Spleen (tissue), 11 donors: Measurements from ENCODE around the gene B4GALT6. TPM values are rescaled to one million over a fixed set of nuclear protein-coding genes. Genes with fewer than 3 reads are reported as not detected.

Experiments
- DNase-seq: peaks from one replicate; pipeline ENCODE4 v3.0.0-alpha.2; 2020
- H3K27ac ChIP-seq, 8 donors: fragments of 200-600 bp; sonication (generic) in 7 of 8; 1 replicate in 4 of 8; 2 replicates in 4 of 8; pipeline versions ENCODE4 v1.5.0 to v1.8.0; 2016 to 2021; ENCODE audit warnings: inconsistent platforms in 4 of 8, mild to moderate bottlenecking in 4 of 8, moderate library complexity in 1 of 8
- H3K27me3 ChIP-seq, 7 donors: fragments of 200-600 bp; sonication (generic) in 6 of 7; replicated peaks in 1 of 7; 1 replicate in 4 of 7; 2 replicates in 3 of 7; pipeline versions ENCODE4 v1.5.0 to v1.8.0; 2016 to 2021; ENCODE audit warnings: inconsistent platforms in 3 of 7, mild to moderate bottlenecking in 1 of 7
- H3K36me3 ChIP-seq, 6 donors: fragments of 200-600 bp; sonication (generic) in 5 of 6; 1 replicate in 4 of 6; 2 replicates in 2 of 6; pipeline versions ENCODE4 v1.5.0 to v1.8.0; 2016 to 2021; ENCODE audit warnings: inconsistent platforms in 2 of 6
- H3K4me1 ChIP-seq, 6 donors: fragments of 200-600 bp; sonication (generic) in 5 of 6; 1 replicate in 3 of 6; 2 replicates in 3 of 6; pipeline versions ENCODE4 v1.5.0 to v1.8.0; 2016 to 2021; ENCODE audit warnings: inconsistent platforms in 3 of 6
- H3K4me3 ChIP-seq, 8 donors: fragments of 200-600 bp; sonication (generic) in 7 of 8; 1 replicate in 4 of 8; 2 replicates in 4 of 8; pipeline versions ENCODE4 v1.5.0 to v1.8.0; 2016 to 2021; ENCODE audit warnings: inconsistent platforms in 4 of 8, mild to moderate bottlenecking in 4 of 8, moderate library complexity in 2 of 8
- H3K9me3 ChIP-seq, 8 donors: fragments of 200-600 bp; sonication (generic) in 7 of 8; 1 replicate in 4 of 8; 2 replicates in 4 of 8; pipeline versions ENCODE4 v1.5.0 to v1.8.0; 2016 to 2021; ENCODE audit warnings: inconsistent platforms in 4 of 8
- POLR2A ChIP-seq, 3 donors: fragments of 450-650 bp; IDR thresholded peaks; one replicate each; pipeline ENCODE4 v1.5.1; 2017; ENCODE audit warnings: antibody characterized with exemption in 3 of 3, mild to moderate bottlenecking in 1 of 3
- POLR2AphosphoS5 ChIP-seq, 3 donors: sonication (generic); formaldehyde crosslinking; IDR thresholded peaks; one replicate each; pipeline ENCODE4 v1.5.1; 2017; ENCODE audit warnings: antibody characterized with exemption in 3 of 3
- WGBS, 5 donors: extraction: QIAGEN DNeasy Blood & Tissue Kit in 3 of 5; methylation state at CpG; one replicate each; pipeline versions ENCODE4 v1.1.5 to v1.1.7; 2013 to 2018; 5-methylcytosine and 5-hydroxymethylcytosine counted together
- intact Hi-C: fragments of 100-400 bp; cut with DNase I; formaldehyde crosslinking; loops from one replicate; pipeline ENCODE4 v1.15.0; 2023; ENCODE audit warnings: low total_unique reads
- polyA plus RNA-seq, 3 donors: library from polyadenylated mRNA; stranded (reverse); fragments of 200-250 nt; gene quantifications; one replicate each; pipeline ENCODE4 v1.2.1, GENCODE V29; 2013
- total RNA-seq, 7 donors: library from RNA; depleted of rRNA in 3 of 7; stranded (reverse); fragments of >200 nt in 3 of 7; fragmentation: NEBNext Ultra II Directional in 4 of 7; extraction: Animal tissue kit (Norgen Biotek cat#: 25700) in 4 of 7; gene quantifications; one replicate each; pipeline versions ENCODE4 v1.1.0 to v1.2.1, GENCODE V29; 2016 to 2021
- TF ChIP-seq, protein P1 (sequence below), 11 experiments: fragments of 200-600 bp in 7 of 11; fragments of 450-650 bp in 4 of 11; sonication (generic) in 4 of 11; IDR thresholded peaks in 8 of 11; conservative IDR thresholded peaks in 3 of 11; 1 replicate in 7 of 11; 2 replicates in 4 of 11; pipeline versions ENCODE4 v1.4.0 to v1.8.0; 2016 to 2021; ENCODE audit warnings: antibody characterized with exemption in 11 of 11, inconsistent platforms in 4 of 11, mild to moderate bottlenecking in 1 of 11
- donor health status: healthy with polysubstance abuse.
- donor health status: DM: no; HTN: no; CAD: no; lungs with moderate emphysema.
- donor health status: DM: no; HTN: no; CAD: no.
- donor health status: Bipolar disorder and iron deficiency.
- donor health status: healthy.
- donor health status: DM: no; HTN: no; CAD: no.
- donor health status: DM: yes; HTN: yes; CAD: no.

B4GALT6 gene
- total and polyA plus RNA-seq, 10 donors: 0.42 to 9.1 (median 3.7) TPM

- 56 to 64% (median 59%) methylated on average over 5 of the region's 5 CpGs for WGBS, 5 donors
- TF ChIP-seq POLR2AphosphoS5 (IDR thresholded peaks at IDR 0.05): no peak
- TF ChIP-seq, protein P1, sequence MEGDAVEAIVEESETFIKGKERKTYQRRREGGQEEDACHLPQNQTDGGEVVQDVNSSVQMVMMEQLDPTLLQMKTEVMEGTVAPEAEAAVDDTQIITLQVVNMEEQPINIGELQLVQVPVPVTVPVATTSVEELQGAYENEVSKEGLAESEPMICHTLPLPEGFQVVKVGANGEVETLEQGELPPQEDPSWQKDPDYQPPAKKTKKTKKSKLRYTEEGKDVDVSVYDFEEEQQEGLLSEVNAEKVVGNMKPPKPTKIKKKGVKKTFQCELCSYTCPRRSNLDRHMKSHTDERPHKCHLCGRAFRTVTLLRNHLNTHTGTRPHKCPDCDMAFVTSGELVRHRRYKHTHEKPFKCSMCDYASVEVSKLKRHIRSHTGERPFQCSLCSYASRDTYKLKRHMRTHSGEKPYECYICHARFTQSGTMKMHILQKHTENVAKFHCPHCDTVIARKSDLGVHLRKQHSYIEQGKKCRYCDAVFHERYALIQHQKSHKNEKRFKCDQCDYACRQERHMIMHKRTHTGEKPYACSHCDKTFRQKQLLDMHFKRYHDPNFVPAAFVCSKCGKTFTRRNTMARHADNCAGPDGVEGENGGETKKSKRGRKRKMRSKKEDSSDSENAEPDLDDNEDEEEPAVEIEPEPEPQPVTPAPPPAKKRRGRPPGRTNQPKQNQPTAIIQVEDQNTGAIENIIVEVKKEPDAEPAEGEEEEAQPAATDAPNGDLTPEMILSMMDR (IDR thresholded peaks at IDR 0.05 in 8 of 11, conservative IDR thresholded peaks at IDR 0.05 in 3 of 11): no peak
- TF ChIP-seq POLR2A (IDR thresholded peaks at IDR 0.05): no peak
- Histone ChIP-seq H3K27me3 (no peaks in the 10 kb centered on the region), H3K36me3 (no peaks in the 10 kb centered on the region), H3K27ac (no peak overlapping the region), H3K4me3 (no peak overlapping the region), H3K9me3 (no peaks in the 10 kb centered on the region), H3K4me1 (no peaks in the 10 kb centered on the region)
- intact Hi-C loops: no loop called here
- DNase-seq: no peak
These were observed 67.2 kb downstream of the B4GALT6 start for GRCh38 chr18:31617031-31617717.

- no peaks in the 10 kb centered on the region for H3K4me1 ChIP-seq
- no peaks in the 10 kb centered on the region for H3K27me3 ChIP-seq
- intact Hi-C loops: no loop called here
- H3K4me3 ChIP-seq: no peak overlapping the region
- WGBS, 5 donors: 85 to 95% (median 92%) methylated on average over 4 of the region's 4 CpGs
- no peaks in the 10 kb centered on the region for H3K36me3 ChIP-seq
- H3K27ac ChIP-seq: no peak overlapping the region
- no peaks in the 10 kb centered on the region for H3K9me3 ChIP-seq
- TF ChIP-seq, protein P1 (IDR thresholded peaks at IDR 0.05 in 8 of 11, conservative IDR thresholded peaks at IDR 0.05 in 3 of 11): no peak
- TF ChIP-seq POLR2AphosphoS5 (IDR thresholded peaks at IDR 0.05): no peak
- TF ChIP-seq POLR2A (IDR thresholded peaks at IDR 0.05): no peak
- no peak for DNase-seq
These were observed 67.8 kb downstream of the B4GALT6 start for GRCh38 chr18:31616586-31616985.

GRCh38 chr18:31614044-31614443, 70.3 kb downstream of the B4GALT6 start:
- H3K27ac ChIP-seq: no peak overlapping the region
- TF ChIP-seq, protein P1 (IDR thresholded peaks at IDR 0.05 in 8 of 11, conservative IDR thresholded peaks at IDR 0.05 in 3 of 11): no peak
- TF ChIP-seq POLR2AphosphoS5 (IDR thresholded peaks at IDR 0.05) (no peak), POLR2A (IDR thresholded peaks at IDR 0.05) (no peak)
- H3K27me3 ChIP-seq: no peaks in the 10 kb centered on the region
- DNase-seq: no peak
- no peaks in the 10 kb centered on the region for H3K36me3 ChIP-seq
- no peaks in the 10 kb centered on the region for H3K4me1 ChIP-seq
- WGBS, 5 donors: 66 to 85% (median 81%) methylated on average over 2 of the region's 2 CpGs
- H3K4me3 ChIP-seq: no peak overlapping the region
- H3K9me3 ChIP-seq: no peaks in the 10 kb centered on the region
- intact Hi-C loops: no loop called here

GRCh38 chr18:31612124-31612523, 72.3 kb downstream of the B4GALT6 start:
- Histone ChIP-seq H3K36me3 (no peaks in the 10 kb centered on the region), H3K27me3 (no peaks in the 10 kb centered on the region), H3K9me3 (no peaks in the 10 kb centered on the region), H3K4me3 (no peak overlapping the region), H3K4me1 (no peaks in the 10 kb centered on the region), H3K27ac (no peak overlapping the region)
- WGBS, 5 donors: 67 to 70% (median 68%) methylated on average over 6 of the region's 6 CpGs
- no peak for DNase-seq
- TF ChIP-seq POLR2A (IDR thresholded peaks at IDR 0.05): no peak
- TF ChIP-seq POLR2AphosphoS5 (IDR thresholded peaks at IDR 0.05): no peak
- TF ChIP-seq, protein P1 (IDR thresholded peaks at IDR 0.05 in 8 of 11, conservative IDR thresholded peaks at IDR 0.05 in 3 of 11): no peak
- intact Hi-C loops: no loop called here
